ENCODE data around the gene RNF207. TPM values are rescaled to one million over a fixed set of nuclear protein-coding genes. Genes with fewer than 3 reads are reported as not detected.

Gene RNF207
- total and polyA plus RNA-seq, 2 of the 13 experiments (the other 11 are each of a cell fraction or from before 2014, with no cell fraction given): 9.8 to 15.9 TPM

GRCh38 chr1:6205849-6206519 is at the start of gene RNF207 (continued):
- TF ChIP-seq ZHX1 (CRISPR knock-in tag; IDR thresholded peaks at IDR 0.05; ENCODE audit: low read depth) (no peak), ZNF609 (CRISPR knock-in tag; IDR thresholded peaks at IDR 0.05; ENCODE audit: borderline replicate concordance) (peak; percentile 39), THYN1 (CRISPR knock-in tag; IDR thresholded peaks at IDR 0.05; ENCODE audit: borderline replicate concordance, low read depth) (no peak), ZSCAN25 (CRISPR knock-in tag; IDR thresholded peaks at IDR 0.05) (peak; percentile 72; the same call in 1 of the 2 replicates), ZNF740 (CRISPR knock-in tag; IDR thresholded peaks at IDR 0.05) (no peak), ATF3 (CRISPR knock-in tag; IDR thresholded peaks at IDR 0.05) (no peak), ZNF574 (CRISPR knock-in tag; IDR thresholded peaks at IDR 0.05) (peak; percentile 76), TAF1 (CRISPR knock-in tag; IDR thresholded peaks at IDR 0.05) (peak; percentile 84), ZNF766 (CRISPR knock-in tag; IDR thresholded peaks at IDR 0.05; ENCODE audit: borderline replicate concordance) (peak; percentile 82; the same call in 1 of the 2 replicates), ZBTB34 (CRISPR knock-in tag; IDR thresholded peaks at IDR 0.05) (no peak), KDM1A (CRISPR knock-in tag; IDR thresholded peaks at IDR 0.05) (no peak), LBX2 (CRISPR knock-in tag; IDR thresholded peaks at IDR 0.05; ENCODE audit: borderline replicate concordance) (no peak)
